ENCODE measurements around the gene GLT8D2.

GLT8D2 gene, protein sequence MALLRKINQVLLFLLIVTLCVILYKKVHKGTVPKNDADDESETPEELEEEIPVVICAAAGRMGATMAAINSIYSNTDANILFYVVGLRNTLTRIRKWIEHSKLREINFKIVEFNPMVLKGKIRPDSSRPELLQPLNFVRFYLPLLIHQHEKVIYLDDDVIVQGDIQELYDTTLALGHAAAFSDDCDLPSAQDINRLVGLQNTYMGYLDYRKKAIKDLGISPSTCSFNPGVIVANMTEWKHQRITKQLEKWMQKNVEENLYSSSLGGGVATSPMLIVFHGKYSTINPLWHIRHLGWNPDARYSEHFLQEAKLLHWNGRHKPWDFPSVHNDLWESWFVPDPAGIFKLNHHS

DNA sequence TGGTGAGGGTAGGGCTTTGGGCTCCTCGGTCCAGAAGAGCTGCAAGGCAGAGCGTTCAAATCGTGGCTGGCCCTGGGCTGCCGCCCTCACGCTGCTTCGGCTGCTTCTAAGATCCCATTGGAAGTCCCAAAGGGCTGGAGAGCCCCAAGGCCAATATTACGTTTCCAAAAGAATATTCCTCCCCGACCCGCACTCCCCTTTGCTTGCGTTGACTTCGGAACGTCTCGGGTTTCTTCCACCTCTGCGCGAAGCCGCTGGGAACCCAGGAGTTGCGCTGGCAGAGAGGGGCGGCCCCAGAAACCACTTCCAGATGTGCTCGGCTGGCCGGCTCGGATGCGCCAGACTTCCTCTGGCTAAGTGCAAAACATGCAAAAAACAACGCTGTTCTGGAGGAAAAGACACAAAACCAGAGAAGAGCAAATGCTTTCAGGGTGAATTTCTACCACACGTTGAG, at the start of gene GLT8D2:
GLT8D2 (minus strand) TSS at position 285 of the 454 bp plus-strand sequence. CDS start 30,539 bp downstream, outside the sequence.
- in situ Hi-C loops (cut with MboI; ENCODE audit: low pct_unique_long_range_greater_than_20kb, low sequenced_read_pairs), result no loop called here

DNA sequence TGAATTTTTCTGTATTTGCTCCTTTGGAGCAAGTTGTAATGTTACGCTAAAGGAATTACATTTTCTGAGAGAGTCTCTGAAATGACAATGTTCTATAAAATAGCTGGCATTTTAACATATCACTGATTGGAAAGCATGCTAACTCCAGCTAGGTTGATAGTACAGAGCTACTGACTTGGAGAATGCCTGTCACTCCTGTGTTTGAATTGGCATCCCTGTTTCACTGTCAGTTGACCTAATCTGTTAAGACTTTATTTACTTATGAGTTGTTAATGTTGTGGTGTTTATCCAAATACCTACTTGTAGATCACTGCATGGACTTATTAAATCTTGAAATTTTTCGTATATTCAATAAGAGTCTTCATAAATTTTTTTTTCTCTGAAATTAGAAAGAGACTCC, 48.0 kb upstream of the GLT8D2 start:
- no peak for DNase-seq
- in situ Hi-C loops (cut with MboI; ENCODE audit: low pct_unique_long_range_greater_than_20kb, low sequenced_read_pairs), result no loop called here

More for the DNA sequence above, at the start of gene GLT8D2:
- DNase-seq, result peak; percentile 35

DNA sequence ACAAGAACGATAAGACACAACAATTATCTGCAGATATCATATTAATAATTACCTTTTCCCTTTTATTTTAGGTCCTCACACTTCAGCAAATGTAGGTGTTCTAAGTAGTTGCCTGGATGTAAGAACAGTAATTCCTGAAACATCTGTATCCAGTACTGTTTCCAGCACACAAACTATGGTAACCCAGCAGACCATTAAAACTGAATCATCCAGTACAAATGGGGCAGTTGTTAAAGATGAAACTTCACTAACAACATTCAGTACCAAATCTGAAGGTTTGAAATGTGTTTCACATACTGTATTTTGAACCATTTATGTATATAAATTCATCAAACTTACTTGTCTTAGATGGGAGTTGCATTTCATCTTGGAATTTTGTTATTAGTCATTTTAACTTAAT, 45.3 kb upstream of the GLT8D2 start:
- no peak for DNase-seq
- in situ Hi-C loops (cut with MboI; ENCODE audit: low pct_unique_long_range_greater_than_20kb, low sequenced_read_pairs), result no loop called here

DNA sequence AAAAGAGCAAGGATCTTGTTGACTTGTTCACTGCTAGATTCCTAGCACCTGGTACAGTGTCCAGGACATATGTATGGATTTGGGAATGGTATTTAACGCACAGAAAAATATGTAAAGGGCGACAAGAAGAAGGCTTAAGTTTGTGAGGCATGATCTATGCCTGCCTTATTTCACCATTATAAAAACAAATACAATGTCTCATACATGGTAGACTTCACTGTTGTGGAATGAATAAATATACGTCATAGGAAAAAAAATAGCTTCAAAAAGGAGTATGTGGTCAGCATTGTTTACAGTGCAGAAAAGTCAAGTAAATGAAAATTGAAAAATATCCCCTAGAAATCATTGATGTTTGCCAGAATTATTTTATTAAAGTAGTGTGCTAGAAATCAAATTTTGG, 44.3 kb upstream of the GLT8D2 start:
- in situ Hi-C loops (cut with MboI; ENCODE audit: low pct_unique_long_range_greater_than_20kb, low sequenced_read_pairs), result no loop called here
- DNase-seq, result no peak

DNA sequence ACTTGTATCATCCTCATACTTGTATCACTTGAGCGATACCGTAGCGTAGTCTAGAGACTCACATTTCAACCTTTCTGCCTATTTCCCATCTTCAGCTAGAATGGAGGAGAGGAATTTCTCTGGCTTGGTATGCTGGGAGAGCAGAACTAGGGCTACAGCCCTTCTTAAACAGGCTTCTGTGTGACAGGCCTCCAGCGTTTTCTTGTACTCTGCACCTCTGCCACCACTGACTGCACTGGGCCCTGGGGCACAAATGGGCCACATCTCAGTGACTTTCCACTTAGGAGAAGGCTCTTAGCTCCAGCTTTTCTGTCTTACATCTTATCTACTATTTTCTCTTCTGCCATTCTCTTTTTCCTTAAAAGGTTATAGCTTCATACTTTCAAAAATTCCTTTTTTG, 41.1 kb upstream of the GLT8D2 start:
- no peak for DNase-seq
- in situ Hi-C loops (cut with MboI; ENCODE audit: low pct_unique_long_range_greater_than_20kb, low sequenced_read_pairs), result no loop called here

DNA sequence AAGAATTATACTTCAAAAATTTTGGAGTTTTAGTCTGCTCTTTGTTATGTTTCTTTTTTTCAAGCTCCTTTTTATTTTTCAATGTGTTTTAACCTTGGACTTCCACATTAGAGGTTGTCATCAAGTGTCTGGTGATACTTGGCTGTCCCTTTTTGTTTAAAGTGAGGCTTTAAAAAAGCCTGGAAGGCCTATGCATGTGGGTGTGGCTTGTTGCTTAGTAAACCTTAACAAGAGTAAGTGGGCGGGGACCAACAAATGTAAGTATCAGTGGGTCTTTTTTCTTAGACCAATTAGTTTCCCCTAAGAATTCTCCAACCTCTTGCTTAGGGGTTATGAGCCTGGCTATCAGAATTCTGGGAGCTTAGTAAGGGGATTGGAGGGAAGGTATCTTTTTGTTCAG, 40.7 kb upstream of the GLT8D2 start:
- no peak for DNase-seq
- in situ Hi-C loops (cut with MboI; ENCODE audit: low pct_unique_long_range_greater_than_20kb, low sequenced_read_pairs), result no loop called here

DNA sequence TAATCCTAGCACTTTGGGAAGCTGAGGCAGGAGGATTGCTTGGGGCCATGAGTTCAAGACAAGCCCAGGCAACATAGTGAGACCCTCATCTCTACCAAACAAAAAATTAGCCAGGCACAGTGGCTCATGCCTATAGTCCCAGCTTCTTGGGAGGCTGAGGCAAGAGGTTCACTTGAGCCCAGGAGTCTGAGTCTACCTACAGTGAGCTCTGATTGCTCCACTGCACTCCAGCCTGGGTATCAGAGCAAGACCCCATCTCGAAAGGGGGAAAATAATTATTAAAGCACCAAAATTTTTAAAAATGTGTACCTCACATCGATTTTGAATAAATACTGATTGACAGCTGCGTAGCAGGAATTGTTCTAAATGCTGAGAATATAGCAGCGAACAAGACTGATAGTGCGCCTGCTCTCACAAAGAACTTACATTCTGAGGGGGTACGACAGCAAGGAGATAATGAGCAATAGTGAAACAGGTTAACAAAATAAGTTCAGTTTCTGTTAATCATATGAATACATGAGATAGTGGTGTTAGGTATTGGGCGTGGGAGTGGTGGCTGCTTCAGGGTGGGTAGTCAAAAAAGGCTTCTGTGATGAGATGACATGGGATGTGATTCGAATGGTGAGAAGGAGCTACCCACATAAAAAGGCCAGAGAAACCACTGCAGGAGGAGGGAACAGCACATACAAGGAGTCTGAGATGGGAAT, 33.9 kb upstream of the GLT8D2 start:
- no peak for DNase-seq
- in situ Hi-C loops (cut with MboI; ENCODE audit: low pct_unique_long_range_greater_than_20kb, low sequenced_read_pairs), result no loop called here

DNA sequence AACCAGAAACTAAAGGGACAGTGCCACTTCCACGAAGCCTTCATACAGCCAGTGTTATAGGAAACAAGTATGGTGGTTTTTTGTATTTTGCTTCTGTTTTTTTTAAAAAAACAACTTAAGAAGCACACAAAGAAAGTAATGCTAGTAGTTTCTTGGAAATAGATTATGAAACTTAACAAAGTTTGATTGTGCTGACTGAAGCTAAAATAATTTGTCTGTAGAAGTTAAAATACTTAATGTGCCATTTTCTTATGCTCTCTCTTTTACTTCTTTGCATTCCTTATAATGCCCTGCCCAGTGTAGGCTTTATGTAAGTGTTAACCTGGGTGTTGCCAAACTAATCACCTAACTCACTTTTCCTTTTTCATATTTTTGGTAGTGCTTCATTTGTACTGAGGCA, 30.8 kb upstream of the GLT8D2 start:
- no peak for DNase-seq
- in situ Hi-C loops (cut with MboI; ENCODE audit: low pct_unique_long_range_greater_than_20kb, low sequenced_read_pairs), result no loop called here

DNA sequence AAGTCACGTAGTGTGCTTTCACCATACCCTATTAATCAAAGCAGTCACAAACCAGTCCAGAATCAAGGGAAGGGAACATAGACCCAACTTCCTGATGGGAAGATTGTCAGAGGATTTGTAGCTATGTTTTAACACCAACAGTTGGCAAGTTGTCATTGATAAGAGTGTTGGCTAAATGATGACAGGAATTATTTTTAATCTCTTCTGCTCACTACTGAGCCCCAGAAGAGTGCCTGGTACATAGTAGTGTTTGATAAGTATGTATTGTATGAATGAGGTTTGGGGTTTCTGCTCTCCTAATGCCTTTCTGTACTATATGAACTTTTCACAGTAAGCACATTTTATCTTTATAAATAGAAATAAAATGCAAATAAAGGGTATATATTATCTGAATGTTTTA, 29.0 kb upstream of the GLT8D2 start:
- DNase-seq, result no peak
- in situ Hi-C loops (cut with MboI; ENCODE audit: low pct_unique_long_range_greater_than_20kb, low sequenced_read_pairs), result no loop called here

DNA sequence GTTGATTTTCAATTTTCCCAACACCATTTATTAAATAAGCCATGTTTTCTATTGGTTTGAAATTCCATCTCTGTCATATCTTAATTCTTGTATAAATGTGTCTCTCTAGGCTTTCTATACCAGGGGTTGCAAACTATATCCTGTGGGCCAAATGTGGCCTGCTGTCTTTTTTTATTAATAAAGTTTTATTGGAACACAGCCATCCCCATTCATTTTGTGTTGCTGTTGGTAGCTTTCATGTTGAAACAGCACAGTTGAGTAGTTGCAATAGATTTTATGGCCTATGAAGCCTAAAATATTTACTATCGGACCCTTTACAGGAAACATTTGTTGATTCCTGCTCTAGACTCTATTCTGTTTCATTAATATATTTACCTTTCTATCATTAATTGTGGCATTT, 23.7 kb upstream of the GLT8D2 start:
- in situ Hi-C loops (cut with MboI; ENCODE audit: low pct_unique_long_range_greater_than_20kb, low sequenced_read_pairs), result no loop called here
- no peak for DNase-seq

DNA sequence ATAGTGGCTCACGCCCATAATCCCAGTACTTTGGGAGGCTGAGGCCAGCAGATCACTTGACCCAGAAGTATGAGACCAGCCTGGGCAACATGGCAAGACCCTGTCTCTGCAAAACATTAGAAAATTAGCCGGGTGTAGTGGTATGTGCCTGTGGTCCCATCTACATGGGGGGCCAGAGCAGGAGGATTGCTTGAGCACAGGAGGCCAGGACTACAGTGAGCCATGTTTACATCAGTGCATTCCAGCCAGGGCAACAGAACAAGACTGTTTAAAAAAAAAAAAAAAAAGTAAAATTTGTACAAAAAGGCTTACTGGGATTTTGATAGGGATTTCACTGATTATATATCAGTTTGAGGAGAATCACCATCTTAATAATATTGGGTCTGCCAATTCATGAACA, 22.1 kb upstream of the GLT8D2 start:
- in situ Hi-C loops (cut with MboI; ENCODE audit: low pct_unique_long_range_greater_than_20kb, low sequenced_read_pairs), result no loop called here
- DNase-seq, result no peak

DNA sequence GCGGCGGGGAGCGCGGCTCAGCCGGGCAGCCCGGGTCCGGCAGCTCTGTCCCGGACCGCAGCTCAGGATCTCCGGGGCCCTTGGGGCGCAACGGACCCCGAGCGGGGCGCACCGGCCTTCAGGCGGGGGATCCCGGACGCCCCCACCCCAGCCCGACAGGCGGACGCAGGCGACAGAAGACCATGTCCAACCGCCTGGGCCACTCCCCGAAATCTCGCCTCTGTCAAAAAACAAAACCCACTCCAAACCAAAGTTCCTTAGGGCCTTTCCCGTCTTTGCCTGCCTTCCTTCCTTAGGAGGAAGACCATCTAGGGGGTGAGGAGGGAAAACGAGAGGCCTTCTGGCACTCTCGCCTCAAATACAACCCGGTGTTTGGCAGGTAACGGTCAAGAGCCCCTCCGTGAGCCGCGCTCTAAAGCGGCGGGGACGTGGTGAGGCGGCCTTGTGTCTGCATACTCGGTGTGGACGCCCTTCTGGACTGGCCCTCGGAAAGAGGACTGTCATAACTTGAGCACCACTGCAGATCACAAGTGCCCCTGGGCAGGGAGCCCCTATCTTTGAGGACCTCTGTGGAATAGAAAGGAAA, 14.9 kb upstream of the GLT8D2 start:
- DNase-seq, result no peak
- in situ Hi-C loops (cut with MboI; ENCODE audit: low pct_unique_long_range_greater_than_20kb, low sequenced_read_pairs), result no loop called here

DNA sequence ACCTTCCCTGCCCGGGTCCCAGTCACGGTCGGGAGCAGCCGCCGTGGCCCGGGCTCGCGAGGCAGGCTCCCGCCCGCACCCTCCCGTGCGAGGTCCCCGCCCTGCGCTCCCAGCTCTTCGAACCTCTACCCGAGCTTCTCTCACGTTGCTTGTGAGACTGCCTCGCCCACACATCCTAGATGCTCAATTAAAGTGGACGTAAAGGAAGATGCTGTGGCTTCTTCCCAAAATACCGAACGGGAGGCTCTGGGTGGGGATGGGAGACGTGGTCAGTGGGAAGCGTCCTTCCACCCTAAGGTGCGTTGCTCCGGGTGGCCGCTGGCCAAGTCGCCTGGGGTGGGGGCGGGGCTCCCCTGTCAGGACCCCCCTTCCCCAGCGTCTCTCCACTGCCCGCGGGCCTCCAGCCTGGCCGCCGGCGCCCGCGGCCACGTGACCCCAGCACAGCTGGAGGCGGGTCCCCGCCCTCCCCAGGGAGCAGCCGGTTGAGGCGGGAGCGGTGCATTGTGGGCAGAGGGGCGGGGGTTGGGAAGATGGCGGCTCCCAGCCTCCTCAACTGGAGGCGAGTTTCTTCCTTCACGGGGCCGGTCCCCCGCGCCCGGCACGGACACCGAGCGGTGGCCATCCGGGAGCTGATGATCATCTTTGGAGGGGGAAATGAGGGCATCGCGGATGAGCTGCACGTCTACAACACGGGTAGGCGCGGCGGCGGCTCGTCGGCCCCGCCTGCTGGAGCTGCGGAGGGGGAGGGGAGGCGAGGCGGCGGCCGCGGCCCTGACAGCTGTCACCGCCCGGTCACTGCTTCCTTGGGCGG, 14.2 kb upstream of the GLT8D2 start, which contains the start of gene HCFC2:
HCFC2 (plus strand) TSS at position 501 of the 811 bp plus-strand sequence; CDS start at position 531, 30 bp downstream.
- peak; percentile 89 for DNase-seq
- in situ Hi-C loops (cut with MboI; ENCODE audit: low pct_unique_long_range_greater_than_20kb, low sequenced_read_pairs), result no loop called here

DNA sequence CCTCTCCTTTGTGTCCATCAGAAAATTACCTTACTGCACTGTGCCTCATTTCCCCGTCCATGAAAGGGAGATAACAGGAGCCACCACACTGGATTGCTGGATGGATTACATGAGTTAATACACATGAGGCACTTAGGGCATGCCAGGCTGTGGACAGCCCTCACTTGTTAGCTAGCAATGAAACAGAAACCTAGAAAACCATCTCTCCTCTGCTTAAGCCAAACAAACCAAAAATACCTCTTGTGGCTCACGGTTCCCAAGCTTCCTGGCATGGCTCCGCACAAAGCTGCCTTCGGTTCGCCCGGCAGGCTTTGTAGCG, 13.7 kb upstream of the GLT8D2 start:
- in situ Hi-C loops (cut with MboI; ENCODE audit: low pct_unique_long_range_greater_than_20kb, low sequenced_read_pairs), result no loop called here
- DNase-seq, result no peak

DNA sequence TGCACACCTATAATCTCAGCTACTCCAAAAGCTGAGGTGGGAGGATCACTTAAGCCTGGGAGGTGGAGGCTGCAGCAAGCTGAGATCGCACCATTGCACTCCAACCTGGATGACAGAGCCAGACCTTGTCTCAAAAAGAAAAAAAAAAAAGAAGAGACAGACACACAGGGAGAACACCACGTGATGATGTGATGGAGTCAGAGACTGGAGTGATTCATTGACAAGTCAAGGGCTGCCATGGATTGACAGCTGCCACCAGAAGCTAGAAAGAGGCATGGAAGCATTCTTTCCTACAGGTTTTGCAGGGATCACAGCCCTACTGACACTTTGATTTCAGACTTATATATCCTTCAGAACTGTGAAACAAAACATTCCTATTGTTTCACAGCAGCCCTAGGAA, 10.8 kb upstream of the GLT8D2 start:
- DNase-seq, result no peak
- in situ Hi-C loops (cut with MboI; ENCODE audit: low pct_unique_long_range_greater_than_20kb, low sequenced_read_pairs), result no loop called here

DNA sequence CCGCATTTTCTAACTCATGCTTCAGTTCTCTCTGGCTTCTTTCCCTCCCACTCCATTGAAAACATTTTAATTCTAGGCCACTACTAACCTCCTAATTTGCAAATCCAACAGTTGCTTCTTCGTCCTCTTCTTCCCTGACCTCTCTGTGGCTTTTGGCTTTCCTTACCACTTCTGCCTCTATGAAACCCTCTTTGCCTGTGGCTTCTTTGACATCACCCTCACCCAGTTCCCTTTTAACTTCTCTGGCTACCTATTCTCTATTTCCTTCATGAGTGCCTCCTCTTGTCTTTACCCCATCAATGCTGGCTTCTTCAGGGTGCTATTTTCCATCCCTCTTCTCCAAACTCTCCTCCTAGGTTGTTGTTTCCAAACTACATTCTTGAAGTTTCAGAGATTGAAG, 10.0 kb upstream of the GLT8D2 start:
- in situ Hi-C loops (cut with MboI; ENCODE audit: low pct_unique_long_range_greater_than_20kb, low sequenced_read_pairs), result no loop called here
- peak; percentile 25 for DNase-seq

DNA sequence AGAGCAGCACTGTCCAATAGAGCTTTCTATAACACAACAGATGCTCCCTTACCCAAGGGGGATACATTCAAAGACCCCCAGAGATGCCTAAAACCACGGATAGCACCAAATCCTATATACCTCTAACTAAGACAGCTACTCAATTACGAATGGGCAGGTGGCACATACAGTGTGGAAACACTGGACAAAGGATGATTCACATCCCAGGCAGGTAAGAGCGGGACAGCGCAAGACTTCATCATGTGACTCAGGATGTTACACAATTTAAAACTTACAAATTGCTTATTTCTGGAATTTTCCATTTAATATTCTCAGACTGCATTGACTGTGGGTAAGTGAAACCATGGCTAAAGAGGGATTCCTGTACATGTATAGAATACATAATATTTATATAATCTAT, 8.8 kb upstream of the GLT8D2 start:
- no peak for DNase-seq
- in situ Hi-C loops (cut with MboI; ENCODE audit: low pct_unique_long_range_greater_than_20kb, low sequenced_read_pairs), result no loop called here

DNA sequence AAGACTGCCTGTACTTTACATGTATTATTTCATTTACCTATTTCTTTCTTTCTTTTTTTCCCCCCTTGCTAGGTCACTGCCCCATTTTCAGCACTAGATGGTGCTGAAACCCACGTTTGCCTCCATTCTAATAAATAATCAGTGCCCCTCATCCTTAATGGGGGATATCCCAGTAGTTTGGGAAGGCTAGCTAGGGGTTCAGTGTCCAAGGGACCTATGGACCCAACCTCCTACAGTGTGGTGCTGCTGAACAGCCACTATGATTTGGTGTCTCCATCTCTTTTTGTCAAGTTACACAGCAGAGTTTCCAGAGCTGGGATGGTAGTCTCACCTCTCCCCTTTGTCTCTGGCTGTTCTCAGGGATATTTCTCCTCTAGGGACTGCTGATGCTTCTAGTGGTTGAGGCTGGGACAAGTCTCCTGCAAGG, 7.8 kb upstream of the GLT8D2 start:
- in situ Hi-C loops (cut with MboI; ENCODE audit: low pct_unique_long_range_greater_than_20kb, low sequenced_read_pairs), result no loop called here
- DNase-seq, result peak; percentile 57

DNA sequence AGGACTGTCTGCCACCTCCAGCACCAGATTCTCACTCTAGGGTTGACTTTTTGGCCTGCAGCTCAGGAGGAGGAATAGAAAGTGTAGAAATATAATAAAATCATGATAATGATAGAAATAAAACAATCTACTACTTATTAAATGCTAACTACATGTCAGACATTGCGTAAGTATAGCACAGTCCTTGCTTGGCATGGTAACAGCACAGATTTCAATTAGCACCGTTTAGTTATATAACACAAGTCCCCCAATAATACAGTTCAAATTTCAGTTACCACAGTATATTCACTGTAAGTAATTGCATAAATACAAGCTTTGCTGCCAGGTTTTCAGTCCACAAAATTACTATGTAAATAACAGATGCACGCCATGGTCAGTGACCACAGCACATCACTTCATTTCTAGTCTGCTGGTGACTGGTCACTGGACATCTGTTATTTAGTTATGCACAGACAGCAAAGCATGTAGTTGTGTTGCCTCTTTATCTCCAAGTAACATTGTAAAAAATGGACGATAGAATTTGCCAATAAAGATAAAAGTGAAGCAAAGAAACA, 6.5 kb upstream of the GLT8D2 start:
- DNase-seq, result no peak
- in situ Hi-C loops (cut with MboI; ENCODE audit: low pct_unique_long_range_greater_than_20kb, low sequenced_read_pairs), result no loop called here
